Keratinocyte (primary cell): ENCODE measurements around the gene DNAJC22. TPM values are rescaled to one million over a fixed set of nuclear protein-coding genes. Genes with fewer than 3 reads are reported as not detected.

Experiments
- DNase-seq: peaks from one replicate; pipeline ENCODE4 v3.0.0-alpha.2; 2011; ENCODE audit warnings: low read depth, missing footprints, low spot score
- FAIRE-seq: peaks from 2 replicates; lab custom pipeline; 2011; peaks lifted over from hg19 to GRCh38; lab: Jason Lieb, UNC
- H2AFZ ChIP-seq: 2 replicates; pipeline ENCODE4 v1.6.0; 2012; ENCODE audit warnings: low read length, control low read depth, inconsistent platforms; ENCODE audit not compliant: control insufficient read depth
- H3K27ac ChIP-seq: 2 replicates; pipeline ENCODE4 v1.5.1; 2011; ENCODE audit warnings: low read length; ENCODE audit not compliant: control insufficient read depth, insufficient read depth
- H3K27me3 ChIP-seq: 3 replicates; pipeline ENCODE4 v1.6.0; 2011; ENCODE audit warnings: low read length; ENCODE audit not compliant: control insufficient read depth, insufficient read depth; ENCODE audit errors: extremely low read depth
- H3K36me3 ChIP-seq, 2 experiments: 2 replicates in 1 of 2; 3 replicates in 1 of 2; pipeline ENCODE4 v1.5.1; 2011; ENCODE audit warnings: low read length in 2 of 2, mild to moderate bottlenecking in 1 of 2; ENCODE audit not compliant: control insufficient read depth in 2 of 2, insufficient read depth in 2 of 2; ENCODE audit errors: extremely low read depth in 1 of 2
- H3K4me1 ChIP-seq: 3 replicates; pipeline ENCODE4 v1.5.1; 2011; ENCODE audit warnings: low read length; ENCODE audit not compliant: control insufficient read depth, insufficient read depth; ENCODE audit errors: extremely low read depth
- H3K4me2 ChIP-seq: 3 replicates; pipeline ENCODE4 v1.6.0; 2011; ENCODE audit warnings: low read depth, low read length; ENCODE audit not compliant: control insufficient read depth, insufficient read depth; ENCODE audit errors: extremely low read depth
- H3K4me3 ChIP-seq, 3 experiments: fragments of 200-600 bp in 1 of 3; sonication (generic) in 1 of 3; 2 replicates in 2 of 3; 3 replicates in 1 of 3; pipeline ENCODE4 v1.5.1; 2011 to 2016; ENCODE audit warnings: low read length in 3 of 3, mild to moderate bottlenecking in 3 of 3, control low read depth in 2 of 3, inconsistent platforms in 1 of 3, low read depth in 1 of 3, mixed read lengths in 1 of 3, mixed run types in 1 of 3, moderate library complexity in 1 of 3; ENCODE audit not compliant: control insufficient read depth in 2 of 3, insufficient read depth in 2 of 3; ENCODE audit errors: extremely low read depth in 1 of 3
- H3K79me2 ChIP-seq: 2 replicates; pipeline ENCODE4 v1.6.0; 2012; ENCODE audit warnings: low read length; ENCODE audit not compliant: control insufficient read depth, insufficient read depth
- H3K9ac ChIP-seq: 3 replicates; pipeline ENCODE4 v1.6.0; 2011; ENCODE audit warnings: low read length; ENCODE audit not compliant: control insufficient read depth, insufficient read depth; ENCODE audit errors: extremely low read depth
- H3K9me1 ChIP-seq: 3 replicates; pipeline ENCODE4 v1.6.0; 2011; ENCODE audit warnings: low read length; ENCODE audit not compliant: control insufficient read depth, insufficient read depth; ENCODE audit errors: extremely low read depth
- H3K9me3 ChIP-seq: 2 replicates; pipeline ENCODE4 v1.5.1; 2012; ENCODE audit warnings: low read depth, low read length; ENCODE audit not compliant: control insufficient read depth
- H4K20me1 ChIP-seq: 3 replicates; pipeline ENCODE4 v1.6.0; 2011; ENCODE audit warnings: low read length; ENCODE audit not compliant: control insufficient read depth, insufficient read depth; ENCODE audit errors: extremely low read depth
- CTCF ChIP-seq, 3 experiments: IDR thresholded peaks in 1 of 3; conservative IDR thresholded peaks in 1 of 3; optimal IDR thresholded peaks in 1 of 3; 2 replicates in 2 of 3; 3 replicates in 1 of 3; pipeline versions ENCODE3 to v1.5.1; 2011; ENCODE audit warnings: low read length in 3 of 3, mild to moderate bottlenecking in 3 of 3, moderate library complexity in 2 of 3, control low read depth in 1 of 3, inconsistent platforms in 1 of 3; ENCODE audit not compliant: insufficient read depth in 2 of 3; ENCODE audit errors: extremely low read depth in 1 of 3
- EZH2 ChIP-seq: IDR thresholded peaks from one replicate; pipeline ENCODE4 v1.6.1; 2012; ENCODE audit warnings: inconsistent platforms, mild to moderate bottlenecking, low read length, moderate library complexity
- dilution Hi-C: fragments of 300-500 bp; cut with MboI; formaldehyde crosslinking; loops from one replicate; pipeline ENCODE4 v1.7.0; 2020; ENCODE audit warnings: low sequenced_read_pairs; ENCODE audit not compliant: extremely low pct_ligation_motif_present
- polyA plus RNA-seq, 5 experiments: library from polyadenylated mRNA; depleted of rRNA in 3 of 5; stranded (reverse) in 3 of 5; stranded (forward) in 1 of 5; unstranded in 1 of 5; fragments of >200 nt; gene quantifications; 1 replicate in 1 of 5; 2 replicates in 3 of 5; 3 replicates in 1 of 5; pipeline versions ENCODE4 v1.2.1 to v1.2.3, GENCODE V29; 2011 to 2012; ENCODE audit warnings: missing spikeins in 2 of 5, low read depth in 1 of 5, low replicate concordance in 1 of 5

The DNAJC22 gene
- polyA plus RNA-seq, 1 donor (not counting 4 experiments of a cell fraction or from before 2014, with no cell fraction given), result not detected

GRCh38 chr12:49338830-49339463 is 7.7 kb upstream of the DNAJC22 start:
- H2AFZ ChIP-seq, result no peak overlapping the region
- no peak for DNase-seq
- H3K36me3 ChIP-seq, result no peaks in the 10 kb centered on the region
- H3K4me2 ChIP-seq, result no peak overlapping the region
- dilution Hi-C loops, result no loop called here
- H3K9me3 ChIP-seq, result no peaks in the 10 kb centered on the region
- TF ChIP-seq EZH2 (no peak), CTCF (optimal IDR thresholded peaks at IDR 0.05 in 1 of 3, IDR thresholded peaks at IDR 0.05 in 1 of 3, conservative IDR thresholded peaks at IDR 0.05 in 1 of 3; ENCODE audit: extremely low read depth in 1 of 3, insufficient read depth in 2 of 3, low read length in 3 of 3) (no peak)
- no peak overlapping the region for H3K9ac ChIP-seq
- H3K4me3 ChIP-seq, result no peak overlapping the region
- no peaks in the 10 kb centered on the region for H3K79me2 ChIP-seq
- H3K9me1 ChIP-seq, result no peaks in the 10 kb centered on the region
- H3K4me1 ChIP-seq, result peaks cover 13% of the 10 kb centered on the region
- peaks cover 49% of the 10 kb centered on the region for H3K27me3 ChIP-seq
- H3K27ac ChIP-seq, result no peak overlapping the region
- FAIRE-seq, result no peak
- no peaks in the 10 kb centered on the region for H4K20me1 ChIP-seq

- H3K27ac ChIP-seq, result no peak overlapping the region
- no peak for DNase-seq
- no peak for FAIRE-seq
- H4K20me1 ChIP-seq, result no peaks in the 10 kb centered on the region
- no peaks in the 10 kb centered on the region for H3K36me3 ChIP-seq
- no peaks in the 10 kb centered on the region for H3K9me3 ChIP-seq
- no peak overlapping the region for H3K4me2 ChIP-seq
- no peaks in the 10 kb centered on the region for H3K79me2 ChIP-seq
- dilution Hi-C loops, result no loop called here
- TF ChIP-seq CTCF (optimal IDR thresholded peaks at IDR 0.05 in 1 of 3, IDR thresholded peaks at IDR 0.05 in 1 of 3, conservative IDR thresholded peaks at IDR 0.05 in 1 of 3; ENCODE audit: extremely low read depth in 1 of 3, insufficient read depth in 2 of 3, low read length in 3 of 3), result no peak
- no peak for TF ChIP-seq EZH2
- peaks cover 13% of the 10 kb centered on the region for H3K4me1 ChIP-seq
- peaks cover 53% of the 10 kb centered on the region for H3K27me3 ChIP-seq
- H3K4me3 ChIP-seq, result no peak overlapping the region
- H2AFZ ChIP-seq, result no peak overlapping the region
- H3K9me1 ChIP-seq, result no peaks in the 10 kb centered on the region
- H3K9ac ChIP-seq, result no peak overlapping the region
These were observed 7.2 kb upstream of the DNAJC22 start for GRCh38 chr12:49339464-49339861.
